GM19025 (cell line): ENCODE data around the gene ICAM2.

Experiments used
- ATAC-seq: cut with Tn5 transposase; IDR thresholded peaks from one replicate; pipeline ENCODE4 v1.9.1; 2021; ENCODE audit warnings: mild to moderate bottlenecking, low read depth, moderate library complexity; ENCODE audit not compliant: unreplicated experiment

The ICAM2 gene

GRCh38 chr17:63978272-63979200 lies 41.9 kb downstream of the ICAM2 start:
- no peak for ATAC-seq

GRCh38 chr17:63976702-63977101 lies 43.7 kb downstream of the ICAM2 start:
- no peak for ATAC-seq

GRCh38 chr17:63975541-63976092 lies 44.8 kb downstream of the ICAM2 start:
- ATAC-seq: no peak

GRCh38 chr17:63974594-63975192 lies 45.7 kb downstream of the ICAM2 start:
- no peak for ATAC-seq

- no peak for ATAC-seq
Observed at GRCh38 chr17:63973930-63974593, 46.4 kb downstream of the ICAM2 start.

- ATAC-seq: no peak
Observed at GRCh38 chr17:63973247-63973646, 47.2 kb downstream of the ICAM2 start.

GRCh38 chr17:63972796-63973195 lies 47.6 kb downstream of the ICAM2 start, which contains the start of gene SCN4A:
Gene SCN4A (minus strand): TSS chr17:63972918. CDS start chr17:63972841, 77 bp downstream.
- ATAC-seq: no peak

- ATAC-seq: no peak
Observed at GRCh38 chr17:63969278-63969677, 51.2 kb downstream of the ICAM2 start.

GRCh38 chr17:63967953-63968352 lies 52.5 kb downstream of the ICAM2 start:
- no peak for ATAC-seq

GRCh38 chr17:63966646-63967264 lies 53.7 kb downstream of the ICAM2 start:
- ATAC-seq: no peak

GRCh38 chr17:63963123-63963522 lies 57.3 kb downstream of the ICAM2 start:
- no peak for ATAC-seq

GRCh38 chr17:63962298-63962744 lies 58.1 kb downstream of the ICAM2 start:
- ATAC-seq: no peak

- ATAC-seq: no peak
Observed at GRCh38 chr17:63961355-63962212, 58.8 kb downstream of the ICAM2 start.

GRCh38 chr17:63960430-63960829 lies 60.0 kb downstream of the ICAM2 start:
- ATAC-seq: no peak

GRCh38 chr17:63960006-63960405 lies 60.4 kb downstream of the ICAM2 start:
- ATAC-seq: no peak

GRCh38 chr17:63956296-63956920 lies 64.0 kb downstream of the ICAM2 start:
- no peak for ATAC-seq

GRCh38 chr17:63955791-63956190 lies 64.6 kb downstream of the ICAM2 start:
- ATAC-seq: no peak

- ATAC-seq: no peak
Observed at GRCh38 chr17:63955232-63955631, 65.2 kb downstream of the ICAM2 start.
